ENCODE data around the gene SEMA3D. TPM values are rescaled to one million over a fixed set of nuclear protein-coding genes. Genes with fewer than 3 reads are reported as not detected.

SEMA3D gene
- total and polyA plus RNA-seq, 2 of the 4 experiments (the other 2 are of a cell fraction): 2.9 to 13.6 TPM

- TF ChIP-seq, protein P1, sequence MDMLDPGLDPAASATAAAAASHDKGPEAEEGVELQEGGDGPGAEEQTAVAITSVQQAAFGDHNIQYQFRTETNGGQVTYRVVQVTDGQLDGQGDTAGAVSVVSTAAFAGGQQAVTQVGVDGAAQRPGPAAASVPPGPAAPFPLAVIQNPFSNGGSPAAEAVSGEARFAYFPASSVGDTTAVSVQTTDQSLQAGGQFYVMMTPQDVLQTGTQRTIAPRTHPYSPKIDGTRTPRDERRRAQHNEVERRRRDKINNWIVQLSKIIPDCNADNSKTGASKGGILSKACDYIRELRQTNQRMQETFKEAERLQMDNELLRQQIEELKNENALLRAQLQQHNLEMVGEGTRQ (IDR thresholded peaks at IDR 0.05; ENCODE audit: low read depth, low read length): no peak
- TF ChIP-seq MXI1 (IDR thresholded peaks at IDR 0.05; ENCODE audit: borderline replicate concordance, low read depth, low read length): no peak
- no peak for TF ChIP-seq SMC3 (IDR thresholded peaks at IDR 0.05; ENCODE audit: low read depth, low read length)
- no peak for TF ChIP-seq POLR2A (IDR thresholded peaks at IDR 0.05; ENCODE audit: low read depth, low read length)
- no peak for TF ChIP-seq RCOR1 (IDR thresholded peaks at IDR 0.05; ENCODE audit: insufficient replicate concordance, low read length)
- no peak for TF ChIP-seq MAFK (IDR thresholded peaks at IDR 0.05; ENCODE audit: low read depth, low read length)
- no peak for TF ChIP-seq FOS (IDR thresholded peaks at IDR 0.05; ENCODE audit: low read depth, low read length)
- TF ChIP-seq BHLHE40 (IDR thresholded peaks at IDR 0.05; ENCODE audit: low read depth, low read length): no peak
- in situ Hi-C loops (cut with MboI; ENCODE audit: low sequenced_read_pairs): no loop called here
Measured at GRCh38 chr7:85162721-85163120, 24.1 kb downstream of the SEMA3D start.

More at GRCh38 chr7:85162721-85163120, 24.1 kb downstream of the SEMA3D start:
- no CpG with 5 or more reads among the region's 4 CpGs for WGBS, 2 experiments (ENCODE audit: extremely low coverage in 2 of 2, insufficient read length in 1 of 2)
- Histone ChIP-seq H3K4ac (ENCODE audit: low read depth, low read length) (no peak overlapping the region), H3K79me1 (ENCODE audit: low read depth in 1 of 2, low read length in 2 of 2) (no peaks in the 10 kb centered on the region), H2AK5ac (ENCODE audit: low read depth, low read length) (no peak overlapping the region), H3K4me1 (ENCODE audit: control insufficient read depth, insufficient read depth, low read length) (no peaks in the 10 kb centered on the region; the same call in 1 of the 2 replicates), H3K56ac (ENCODE audit: extremely low read depth, insufficient read depth, low read length) (no peak overlapping the region), H3K9ac (ENCODE audit: low read depth, low read length) (no peak overlapping the region), H2BK120ac (ENCODE audit: low read depth, low read length) (no peak overlapping the region), H2AFZ (replicated peaks; ENCODE audit: low read length, poor library complexity) (no peak overlapping the region), H3K36me3 (ENCODE audit: control insufficient read depth, insufficient read depth, low read length) (no peaks in the 10 kb centered on the region), H2BK5ac (ENCODE audit: low read depth, low read length, poor library complexity, severe bottlenecking) (no peak overlapping the region), H2AK9ac (replicated peaks; ENCODE audit: low read depth, low read length, poor library complexity) (no peak overlapping the region), H3K4me2 (ENCODE audit: low read depth, low read length) (no peak overlapping the region; the same call in 1 of the 2 replicates), H4K8ac (ENCODE audit: low read depth in 2 of 2, low read length in 2 of 2) (no peak overlapping the region), H2BK20ac (ENCODE audit: low read depth, low read length) (no peak overlapping the region; the same call in 1 of the 2 replicates), H3K14ac (replicated peaks; ENCODE audit: low read depth, low read length) (peak overlapping the region; percentile 55; the same call in 1 of the 2 replicates), H3K18ac (ENCODE audit: low read depth, low read length) (no peak overlapping the region), H4K5ac (ENCODE audit: low read depth, low read length) (no peak overlapping the region), H3K23ac (ENCODE audit: low read depth, low read length) (no peak overlapping the region), H3K27ac (ENCODE audit: insufficient read depth, low read length) (no peak overlapping the region), H3K27me3 (ENCODE audit: control insufficient read depth, insufficient read depth, low read length) (no peaks in the 10 kb centered on the region), H3K4me3 (ENCODE audit: insufficient read depth, low read depth, low read length) (no peak overlapping the region), H2BK15ac (ENCODE audit: low read depth, low read length) (peak overlapping the region; percentile 38; the same call in 1 of the 3 replicates), H3K9me1 (ENCODE audit: insufficient read depth, low read length) (no peaks in the 10 kb centered on the region), H4K91ac (ENCODE audit: insufficient read depth, low read depth, low read length) (no peak overlapping the region), H3K9me3 (ENCODE audit: control insufficient read depth, insufficient read depth, low read length) (no peaks in the 10 kb centered on the region), H4K20me1 (ENCODE audit: insufficient read depth, low read length) (no peaks in the 10 kb centered on the region)
- intact Hi-C loops (cut with micrococcal nuclease): loop anchor here (5.0 kb wide), 1 partner anchor 85 kb away; no protein-coding TSS in a partner anchor
- DNase-seq: peak; percentile 13
- POLR2A ChIA-PET (ENCODE audit: unreplicated experiment): no interaction called here
- dilution Hi-C loops (cut with HindIII; ENCODE audit: low sequenced_read_pairs, unreplicated experiment): no loop called here
- ATAC-seq (ENCODE audit: low read depth): no peak
- BruUV-seq (replicated peaks): no TSS peak
- CTCF ChIA-PET: interaction anchor here (0.7 to 1.5 kb wide), 2 partner anchors 18 to 49 kb away, joined by 3 to 4 read pairs; no protein-coding TSS in a partner anchor
